ENCODE measurements around the gene DHX34.
"Not testable (repeated sequence)": the region's sequence is repeated elsewhere in the genome, so short reads cannot be mapped to it uniquely, and the experiment has no call there.

DHX34 gene

DNA sequence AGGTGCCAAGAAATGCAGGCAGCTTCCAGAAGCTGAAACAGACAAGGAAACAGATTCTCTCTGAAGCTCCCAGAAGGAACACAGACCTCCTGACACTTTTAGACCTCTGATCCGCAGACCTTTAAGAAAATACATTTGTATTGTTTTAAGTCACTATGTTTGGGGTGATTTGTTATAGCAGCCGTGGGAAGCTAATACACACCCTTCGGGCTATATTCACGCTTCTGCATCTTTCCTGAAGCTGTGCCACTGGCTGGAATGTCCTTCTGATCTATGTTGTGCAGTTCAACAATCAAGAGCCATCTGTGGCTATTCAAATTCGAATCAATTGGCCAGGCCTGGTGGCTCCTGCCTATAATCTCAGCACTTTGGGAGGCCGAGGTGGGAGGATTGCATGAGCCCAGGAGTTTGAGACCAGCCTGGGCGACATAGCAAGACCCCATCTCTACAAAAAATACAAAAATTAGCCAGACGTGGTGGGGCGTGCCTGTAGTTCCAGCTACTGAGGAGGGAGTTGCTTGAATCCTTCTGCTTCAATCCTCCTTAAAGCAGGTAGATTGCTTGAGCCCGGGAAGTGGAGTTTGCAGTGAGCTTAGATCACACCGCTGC lies 5.8 kb upstream of the DHX34 start:
- TF ChIP-seq, protein P1, sequence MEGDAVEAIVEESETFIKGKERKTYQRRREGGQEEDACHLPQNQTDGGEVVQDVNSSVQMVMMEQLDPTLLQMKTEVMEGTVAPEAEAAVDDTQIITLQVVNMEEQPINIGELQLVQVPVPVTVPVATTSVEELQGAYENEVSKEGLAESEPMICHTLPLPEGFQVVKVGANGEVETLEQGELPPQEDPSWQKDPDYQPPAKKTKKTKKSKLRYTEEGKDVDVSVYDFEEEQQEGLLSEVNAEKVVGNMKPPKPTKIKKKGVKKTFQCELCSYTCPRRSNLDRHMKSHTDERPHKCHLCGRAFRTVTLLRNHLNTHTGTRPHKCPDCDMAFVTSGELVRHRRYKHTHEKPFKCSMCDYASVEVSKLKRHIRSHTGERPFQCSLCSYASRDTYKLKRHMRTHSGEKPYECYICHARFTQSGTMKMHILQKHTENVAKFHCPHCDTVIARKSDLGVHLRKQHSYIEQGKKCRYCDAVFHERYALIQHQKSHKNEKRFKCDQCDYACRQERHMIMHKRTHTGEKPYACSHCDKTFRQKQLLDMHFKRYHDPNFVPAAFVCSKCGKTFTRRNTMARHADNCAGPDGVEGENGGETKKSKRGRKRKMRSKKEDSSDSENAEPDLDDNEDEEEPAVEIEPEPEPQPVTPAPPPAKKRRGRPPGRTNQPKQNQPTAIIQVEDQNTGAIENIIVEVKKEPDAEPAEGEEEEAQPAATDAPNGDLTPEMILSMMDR (IDR thresholded peaks at IDR 0.05; ENCODE audit: insufficient read depth, low read length, poor library complexity, severe bottlenecking) = no peak
- TF ChIP-seq EZH2phosphoT487 (conservative IDR thresholded peaks at IDR 0.05; ENCODE audit: low read length) = no peak
- no peaks in the 10 kb centered on the region for H3K9me3 ChIP-seq (ENCODE audit: insufficient read depth, low read length)
- H3K9ac ChIP-seq (ENCODE audit: low read length) = no peak overlapping the region
- H3F3A ChIP-seq (ENCODE audit: insufficient read depth) = peaks cover 6% of the 10 kb centered on the region; the same call in 1 of the 2 replicates
- no peak overlapping the region for H2AFZ ChIP-seq (ENCODE audit: low read depth, low read length, severe bottlenecking)
- H3K27ac ChIP-seq (ENCODE audit: low read depth, low read length) = no peak overlapping the region
- H3K27me3 ChIP-seq (ENCODE audit: low read length) = no peaks in the 10 kb centered on the region
- no peaks in the 10 kb centered on the region for H3K36me3 ChIP-seq (ENCODE audit: low read length)
- H3K4me2 ChIP-seq (ENCODE audit: low read depth, low read length, poor library complexity, severe bottlenecking) = no peak overlapping the region
- H3K79me2 ChIP-seq (ENCODE audit: insufficient read depth, low read length) = no peaks in the 10 kb centered on the region
- no peaks in the 10 kb centered on the region for H3K9me2 ChIP-seq (replicated peaks; ENCODE audit: insufficient read depth, low read length)
- H3K4me3 ChIP-seq (ENCODE audit: insufficient read depth, low read length, poor library complexity, severe bottlenecking) = no peak overlapping the region
- H4K20me1 ChIP-seq (ENCODE audit: low read depth, low read length) = no peaks in the 10 kb centered on the region

DNA sequence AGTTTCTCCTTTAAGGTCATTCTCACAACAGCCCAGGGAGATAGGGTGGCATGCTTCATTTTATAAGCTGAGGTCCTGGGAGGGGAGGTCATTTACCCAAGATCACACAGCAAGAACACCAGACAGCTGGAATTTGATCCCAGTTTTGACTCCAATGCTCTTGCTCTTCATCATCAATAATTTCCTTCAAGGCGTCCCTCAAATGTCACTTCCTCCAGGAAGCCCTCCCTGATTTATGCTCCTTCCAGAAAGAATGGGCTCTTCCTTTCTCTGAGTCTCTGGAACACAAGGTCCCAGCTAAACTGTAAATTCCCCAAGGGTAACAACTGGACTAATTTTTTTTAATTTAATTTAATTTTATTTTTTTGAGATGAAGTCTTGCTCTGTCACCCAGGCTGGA lies 4.7 kb upstream of the DHX34 start:
- Histone ChIP-seq H3K4me2 (ENCODE audit: low read depth, low read length, poor library complexity, severe bottlenecking) (no peak overlapping the region), H3K27me3 (ENCODE audit: low read length) (no peaks in the 10 kb centered on the region), H3K9me3 (ENCODE audit: insufficient read depth, low read length) (no peaks in the 10 kb centered on the region), H3F3A (ENCODE audit: insufficient read depth) (peaks cover 6% of the 10 kb centered on the region; the same call in 1 of the 2 replicates), H2AFZ (ENCODE audit: low read depth, low read length, severe bottlenecking) (no peak overlapping the region), H3K9ac (ENCODE audit: low read length) (no peak overlapping the region), H3K4me3 (ENCODE audit: insufficient read depth, low read length, poor library complexity, severe bottlenecking) (no peak overlapping the region), H3K36me3 (ENCODE audit: low read length) (no peaks in the 10 kb centered on the region), H3K9me2 (replicated peaks; ENCODE audit: insufficient read depth, low read length) (no peaks in the 10 kb centered on the region), H3K79me2 (ENCODE audit: insufficient read depth, low read length) (peaks cover 2% of the 10 kb centered on the region), H3K27ac (ENCODE audit: low read depth, low read length) (no peak overlapping the region), H4K20me1 (ENCODE audit: low read depth, low read length) (no peaks in the 10 kb centered on the region)
- TF ChIP-seq EZH2phosphoT487 (conservative IDR thresholded peaks at IDR 0.05; ENCODE audit: low read length) = no peak
- TF ChIP-seq, protein P1 (IDR thresholded peaks at IDR 0.05; ENCODE audit: insufficient read depth, low read length, poor library complexity, severe bottlenecking) = no peak

DNA sequence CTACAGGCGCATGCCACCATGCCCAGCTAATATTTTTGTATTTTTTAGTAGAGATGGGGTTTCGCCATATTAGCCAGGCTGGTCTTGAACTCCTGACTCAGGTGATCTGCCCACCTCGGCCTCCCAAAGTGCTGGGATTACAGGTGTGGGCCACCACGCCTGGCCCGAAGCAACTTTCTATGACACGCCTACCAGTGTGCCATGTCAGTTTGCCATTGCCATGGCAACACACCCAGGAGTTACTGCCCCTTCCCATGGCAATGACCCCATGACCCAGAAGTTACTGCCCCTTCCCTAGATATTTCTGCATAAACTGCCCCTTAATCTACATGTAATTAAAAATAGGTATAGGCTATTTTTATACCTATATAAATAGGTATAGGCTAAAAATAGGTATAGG lies 3.1 kb upstream of the DHX34 start:
- H3K27ac ChIP-seq (ENCODE audit: low read depth, low read length); H3K9ac ChIP-seq (ENCODE audit: low read length); H3K9me3 ChIP-seq (ENCODE audit: insufficient read depth, low read length); H3K9me2 ChIP-seq (replicated peaks; ENCODE audit: insufficient read depth, low read length); H4K20me1 ChIP-seq (ENCODE audit: low read depth, low read length); H3K27me3 ChIP-seq (ENCODE audit: low read length); H3K36me3 ChIP-seq (ENCODE audit: low read length); H3K4me3 ChIP-seq (ENCODE audit: insufficient read depth, low read length, poor library complexity, severe bottlenecking); H2AFZ ChIP-seq (ENCODE audit: low read depth, low read length, severe bottlenecking); H3F3A ChIP-seq (ENCODE audit: insufficient read depth); H3K4me2 ChIP-seq (ENCODE audit: low read depth, low read length, poor library complexity, severe bottlenecking): not testable (repeated sequence)
- H3K79me2 ChIP-seq (ENCODE audit: insufficient read depth, low read length) = peaks cover 18% of the 10 kb centered on the region

DNA sequence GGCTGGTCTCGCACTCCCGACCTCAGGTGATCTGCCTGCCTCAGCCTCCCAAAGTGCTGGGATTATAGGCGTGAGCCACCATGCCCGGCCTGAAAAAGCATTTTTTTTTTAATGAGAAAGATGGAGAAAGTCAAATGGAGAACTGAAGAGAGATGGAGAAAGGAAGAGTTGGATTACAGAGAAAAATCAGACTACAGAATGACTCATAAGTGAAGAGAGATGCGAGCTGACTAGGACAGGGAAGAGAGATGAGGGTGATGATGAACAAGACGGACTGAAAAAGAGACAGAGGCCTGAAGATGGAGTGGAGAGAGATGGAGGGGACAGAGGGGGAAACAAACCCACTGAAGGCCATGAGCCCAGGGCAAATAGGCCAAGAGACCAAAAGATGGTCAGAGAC lies 1.5 kb downstream of the DHX34 start:
- H3K79me2 ChIP-seq (ENCODE audit: insufficient read depth, low read length) = peaks cover 38% of the 10 kb centered on the region

More for the DNA sequence above, 1.5 kb downstream of the DHX34 start:
- Histone ChIP-seq H3K9me3 (ENCODE audit: insufficient read depth, low read length) (no peaks in the 10 kb centered on the region), H3K27me3 (ENCODE audit: low read length) (no peaks in the 10 kb centered on the region), H4K20me1 (ENCODE audit: low read depth, low read length) (no peaks in the 10 kb centered on the region), H3K9me2 (replicated peaks; ENCODE audit: insufficient read depth, low read length) (no peaks in the 10 kb centered on the region), H2AFZ (ENCODE audit: low read depth, low read length, severe bottlenecking) (no peak overlapping the region), H3K27ac (ENCODE audit: low read depth, low read length) (no peak overlapping the region), H3F3A (ENCODE audit: insufficient read depth) (peaks cover 6% of the 10 kb centered on the region; the same call in 1 of the 2 replicates), H3K4me2 (ENCODE audit: low read depth, low read length, poor library complexity, severe bottlenecking) (peak overlapping the region; percentile 18), H3K9ac (ENCODE audit: low read length) (peak overlapping the region; percentile 85), H3K36me3 (ENCODE audit: low read length) (no peaks in the 10 kb centered on the region), H3K4me3 (ENCODE audit: insufficient read depth, low read length, poor library complexity, severe bottlenecking) (no peak overlapping the region)
- TF ChIP-seq, protein P1 (IDR thresholded peaks at IDR 0.05; ENCODE audit: insufficient read depth, low read length, poor library complexity, severe bottlenecking) = no peak
- no peak for TF ChIP-seq EZH2phosphoT487 (conservative IDR thresholded peaks at IDR 0.05; ENCODE audit: low read length)

All from SU-DHL-6 (cell line).